Retina (tissue), 1 donor: ENCODE measurements around the gene CCDC92B.
"Not testable (repeated sequence)": the region's sequence is repeated elsewhere in the genome, so short reads cannot be mapped to it uniquely, and the experiment has no call there.

Experiments
- DNase-seq: peaks from one replicate; pipeline ENCODE4 v3.0.0-alpha.2; 2016

Gene CCDC92B

GRCh38 chr17:2688351-2689342, 60.8 kb downstream of the CCDC92B start:
- DNase-seq, result peak; percentile 41

GRCh38 chr17:2687074-2687418, 62.4 kb downstream of the CCDC92B start:
- no peak for DNase-seq

DNA sequence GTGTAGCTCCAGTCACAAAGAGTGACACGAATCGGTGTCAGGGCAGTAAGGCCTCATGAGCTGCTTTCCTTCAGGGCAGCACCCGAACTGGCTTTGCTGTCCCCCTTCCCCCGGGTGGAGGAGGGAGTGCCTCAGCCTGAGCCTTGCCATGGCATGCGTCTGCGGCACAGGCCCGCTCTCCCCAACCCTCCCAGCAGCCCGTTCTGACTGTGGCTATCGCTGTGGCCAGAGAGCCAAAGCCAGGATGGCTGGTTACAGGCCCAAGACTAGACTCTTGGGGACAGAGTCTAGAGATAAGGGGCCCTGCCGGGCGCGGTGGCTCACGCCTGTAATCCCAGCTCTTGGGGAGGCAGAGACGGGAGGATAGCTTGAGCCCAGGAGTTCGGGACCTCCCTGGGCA, 63.8 kb downstream of the CCDC92B start:
- no peak for DNase-seq

DNA sequence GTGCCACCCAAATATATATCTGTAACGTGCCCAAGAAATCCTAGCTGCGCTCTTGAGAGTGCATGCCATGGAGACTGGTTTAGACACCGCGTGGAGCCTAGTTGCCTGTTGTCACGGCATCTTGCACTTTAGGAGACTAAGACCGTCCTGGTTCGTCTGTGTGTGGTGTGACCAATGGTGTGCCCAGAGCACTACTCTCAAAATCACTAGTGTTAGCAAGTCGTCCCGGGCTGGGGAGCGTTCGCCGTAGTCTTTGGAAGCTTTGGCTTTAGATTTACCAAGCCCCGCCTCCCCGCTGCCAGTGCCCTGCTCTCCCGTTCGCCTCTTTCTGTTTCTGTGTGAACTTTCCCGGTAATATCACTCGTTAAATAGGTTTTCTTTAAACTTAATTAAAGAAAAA, 64.9 kb downstream of the CCDC92B start:
- DNase-seq, result no peak

GRCh38 chr17:2683912-2684311, 65.5 kb downstream of the CCDC92B start:
- DNase-seq, result no peak

DNA sequence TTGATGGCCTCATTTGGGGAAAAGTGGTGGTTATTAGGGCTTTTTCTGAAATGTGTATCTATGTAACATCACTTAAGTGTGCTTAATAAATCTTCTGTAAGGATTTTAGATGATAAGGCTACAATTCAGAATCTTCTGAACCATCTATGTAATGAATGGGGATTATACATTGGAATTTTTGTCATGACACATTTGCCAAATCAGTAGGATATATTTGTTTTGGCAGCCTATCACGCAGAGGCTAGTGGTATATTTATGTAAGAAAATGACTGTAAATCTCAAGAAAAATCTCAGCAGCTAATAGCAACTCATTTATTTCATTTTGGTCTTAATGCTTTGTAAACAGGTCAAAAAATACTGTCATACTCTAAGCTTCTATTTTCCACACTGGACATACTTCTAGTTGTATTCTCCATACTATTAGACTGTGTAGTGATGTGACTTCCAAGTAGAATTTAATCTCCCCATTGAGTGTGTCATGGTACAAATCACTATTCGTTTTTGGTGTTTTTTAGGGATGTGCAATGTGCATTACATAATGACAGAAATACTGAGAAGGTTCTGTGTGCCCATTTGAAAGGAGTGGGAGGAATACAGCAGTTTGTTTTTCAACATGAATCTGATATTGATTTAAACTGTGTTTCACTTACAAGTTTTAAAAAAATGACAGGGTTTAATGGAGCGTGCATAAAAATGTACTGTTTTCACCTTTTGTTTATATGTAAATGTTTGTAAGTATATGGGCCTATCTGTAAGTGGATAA, 67.1 kb downstream of the CCDC92B start:
- DNase-seq, result no peak

DNA sequence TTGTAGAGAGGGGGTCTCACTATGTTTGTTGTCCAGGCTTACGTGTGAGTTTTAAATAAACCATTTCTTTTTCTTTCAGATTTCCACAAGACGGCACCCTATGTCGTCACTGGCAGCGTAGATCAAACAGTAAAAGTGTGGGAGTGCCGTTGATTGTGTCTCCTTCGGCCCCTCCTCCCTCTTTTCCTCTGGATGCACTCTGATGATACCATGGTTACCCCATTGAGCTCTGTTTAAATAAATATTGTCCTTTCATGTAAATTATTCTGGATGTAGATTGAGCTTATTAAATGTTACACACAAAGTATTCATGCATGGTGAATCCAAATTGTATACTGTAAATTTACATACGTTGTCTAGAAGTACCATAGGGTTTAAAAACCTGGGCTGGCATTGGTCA, 67.8 kb downstream of the CCDC92B start:
- no peak for DNase-seq

GRCh38 chr17:2680961-2681360, 68.5 kb downstream of the CCDC92B start:
- DNase-seq, result no peak

DNA sequence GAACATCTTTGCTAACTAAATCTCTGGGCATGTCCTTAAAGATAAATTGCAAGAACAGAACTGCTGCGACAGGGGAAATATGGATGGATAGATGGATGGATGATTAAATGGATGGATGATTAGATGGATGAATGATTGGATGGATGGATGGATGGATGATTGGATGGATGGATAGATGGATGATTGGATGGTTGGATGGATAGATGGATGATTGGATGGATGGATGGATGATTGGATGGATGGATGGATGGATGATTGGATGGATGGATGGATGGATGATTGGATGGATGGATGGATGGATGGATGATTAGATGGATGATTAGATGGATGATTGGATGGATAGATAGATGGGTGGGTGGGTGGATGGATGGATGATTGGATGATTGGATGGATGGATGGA, 70.2 kb downstream of the CCDC92B start:
- DNase-seq, result not testable (repeated sequence)
